MM.1S (cell line): ENCODE measurements around the gene ALDOA.

Experiments used
- CTCF ChIP-seq: fragments of 300-600 bp; sonication (generic); IDR thresholded peaks from 2 replicates; pipeline ENCODE4 v1.5.1; 2016; ENCODE audit warnings: antibody characterized with exemption, low read length, mixed read lengths
- EZH2 ChIP-seq: fragments of 300-600 bp; sonication (generic); optimal IDR thresholded peaks from 2 replicates; pipeline ENCODE3; 2017; ENCODE audit warnings: low read depth, mild to moderate bottlenecking, antibody characterized with exemption, low read length, mixed read lengths
- EZH2phosphoT487 ChIP-seq: fragments of 300-600 bp; sonication (generic); IDR thresholded peaks from 2 replicates; pipeline ENCODE4 v1.6.1; 2018; ENCODE audit warnings: antibody characterized with exemption, low read length

- no peak for TF ChIP-seq CTCF
- TF ChIP-seq EZH2phosphoT487 = no peak
- TF ChIP-seq EZH2 = no peak
Observed at GRCh38 chr16:30119428-30119827, 53.9 kb downstream of the ALDOA start.
